Activated CD4-positive, alpha-beta T cell treated with anti-CD3 and anti-CD28 coated beads, Interleukin-2, amount 10 ng/mL, durations not matched to agents 7 days and 5 days (primary cell): ENCODE measurements around the gene NTN3. TPM values are rescaled to one million over a fixed set of nuclear protein-coding genes. Genes with fewer than 3 reads are reported as not detected.
"Not testable (repeated sequence)": the region's sequence is repeated elsewhere in the genome, so short reads cannot be mapped to it uniquely, and the experiment has no call there.

Experiments
- CTCF ChIA-PET: fragments of 350-600 bp; sonication (Branson Sonifier 250); formaldehyde crosslinking; loops from one replicate; lab custom pipeline; 2021; ENCODE audit warnings: antibody characterized with exemption; lab: Charles Lee
- POLR2A ChIA-PET: fragments of 350-600 bp; sonication (Branson Sonifier 250); formaldehyde crosslinking; loops from one replicate; lab custom pipeline; 2021; ENCODE audit warnings: antibody characterized with exemption; lab: Charles Lee
- DNase-seq: peaks from one replicate; pipeline ENCODE4 v3.0.0-alpha.2; 2020
- H3K27ac Mint-ChIP-seq: one replicate; pipeline ENCODE4 v1.8.0; 2021; ENCODE audit warnings: mild to moderate bottlenecking, moderate library complexity, mixed read lengths
- H3K27me3 Mint-ChIP-seq: one replicate; pipeline ENCODE4 v1.8.0; 2021; ENCODE audit warnings: mixed read lengths
- H3K36me3 Mint-ChIP-seq: one replicate; pipeline ENCODE4 v1.8.0; 2021; ENCODE audit warnings: low read depth, mixed read lengths
- H3K4me1 Mint-ChIP-seq: one replicate; pipeline ENCODE4 v1.8.0; 2021; ENCODE audit warnings: mixed read lengths
- H3K4me3 Mint-ChIP-seq: one replicate; pipeline ENCODE4 v1.8.0; 2021; ENCODE audit warnings: mild to moderate bottlenecking, moderate library complexity, mixed read lengths
- H3K9me3 Mint-ChIP-seq: one replicate; pipeline ENCODE4 v1.8.0; 2021; ENCODE audit warnings: mixed read lengths
- total RNA-seq, 2 experiments: library from RNA; stranded (reverse); gene quantifications; one replicate each; pipeline ENCODE4 v1.2.3, GENCODE V29; 2021

NTN3 gene
- total RNA-seq, 2 experiments from 2014 or later, result not detected

DNA sequence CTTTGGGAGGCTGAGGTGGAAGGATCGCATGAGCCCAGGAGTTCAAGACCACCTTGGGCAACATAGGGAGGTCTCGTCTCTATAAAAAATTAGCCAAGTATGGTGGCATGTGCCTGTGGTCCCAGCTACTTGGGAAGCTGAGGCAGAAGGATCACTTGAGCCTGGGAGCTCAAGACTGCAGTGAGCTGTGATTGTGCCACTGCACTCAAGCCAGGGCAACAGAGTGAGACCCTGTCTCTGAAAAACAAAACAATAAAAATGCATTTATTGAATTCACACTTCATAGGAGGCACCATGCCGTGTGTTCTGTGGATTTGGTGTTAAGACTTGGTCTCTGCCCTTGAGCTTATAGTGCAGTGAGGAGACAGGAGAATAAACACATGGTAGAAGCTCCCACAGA is 6.2 kb downstream of the NTN3 start:
- POLR2A ChIA-PET, result no interaction called here

DNA sequence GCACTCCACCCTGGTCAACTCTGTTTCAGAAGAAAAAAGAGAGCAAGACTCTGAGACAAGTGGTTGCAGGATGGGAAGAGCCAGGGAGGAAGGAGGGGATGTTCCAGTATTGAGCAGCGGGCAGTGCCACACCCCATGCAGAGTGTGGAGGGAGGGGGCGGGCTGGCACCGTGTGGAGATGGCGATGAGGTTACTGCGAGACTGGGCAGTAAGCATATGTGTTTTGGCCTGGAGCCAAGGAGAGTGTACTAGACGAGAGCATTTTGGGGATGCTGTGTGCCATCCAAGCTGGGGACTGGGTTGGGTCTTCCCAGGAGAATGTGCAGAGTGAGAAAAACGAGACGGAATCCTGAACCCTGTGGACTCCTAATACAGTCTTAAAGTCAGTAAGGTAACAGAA is 7.2 kb downstream of the NTN3 start:
- Mint-ChIP-seq H3K27me3 (peaks cover 7% of the 10 kb centered on the region), H3K36me3 (no peaks in the 10 kb centered on the region), H3K9me3 (no peaks in the 10 kb centered on the region), H3K27ac (no peak overlapping the region), H3K4me3 (no peak overlapping the region), H3K4me1 (peaks cover 9% of the 10 kb centered on the region)
- CTCF ChIA-PET, result interaction anchor here (1.0 to 2.0 kb wide), 5 partner anchors 8 to 23 kb away, joined by 3 to 6 read pairs (median 4); no protein-coding TSS in a partner anchor
- no peak for DNase-seq
- POLR2A ChIA-PET, result no interaction called here

More for the DNA sequence above, 6.2 kb downstream of the NTN3 start:
- Mint-ChIP-seq H3K4me3 (no peak overlapping the region), H3K36me3 (no peaks in the 10 kb centered on the region), H3K4me1 (peaks cover 9% of the 10 kb centered on the region), H3K9me3 (no peaks in the 10 kb centered on the region), H3K27ac (no peak overlapping the region), H3K27me3 (peaks cover 13% of the 10 kb centered on the region)
- CTCF ChIA-PET, result interaction anchor here (1.0 to 2.0 kb wide), 5 partner anchors 9 to 24 kb away, joined by 3 to 6 read pairs (median 4); no protein-coding TSS in a partner anchor
- no peak for DNase-seq

DNA sequence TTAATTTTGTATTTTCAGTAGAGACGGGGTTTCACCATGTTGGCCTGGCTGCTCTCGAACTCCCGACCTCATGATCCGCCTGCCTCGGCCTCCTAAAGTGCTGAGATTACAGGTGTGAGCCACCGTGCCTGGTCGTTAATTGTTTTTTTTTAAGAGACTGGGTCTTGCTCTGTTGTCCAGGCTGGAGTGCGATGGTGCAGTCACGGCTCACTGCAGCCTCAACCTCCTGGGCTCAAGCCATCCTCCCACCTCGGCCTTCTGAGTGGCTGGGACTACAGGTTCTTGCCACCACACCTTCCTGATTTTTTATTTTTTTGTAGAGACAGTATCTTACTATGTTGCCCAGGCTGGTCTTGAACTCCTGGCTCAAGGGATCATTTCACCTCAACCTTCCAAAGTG is 8.9 kb downstream of the NTN3 start:
- POLR2A ChIA-PET, H3K27ac Mint-ChIP-seq, DNase-seq, H3K36me3 Mint-ChIP-seq, H3K4me3 Mint-ChIP-seq, H3K4me1 Mint-ChIP-seq, CTCF ChIA-PET, H3K27me3 Mint-ChIP-seq, H3K9me3 Mint-ChIP-seq: not testable (repeated sequence)

DNA sequence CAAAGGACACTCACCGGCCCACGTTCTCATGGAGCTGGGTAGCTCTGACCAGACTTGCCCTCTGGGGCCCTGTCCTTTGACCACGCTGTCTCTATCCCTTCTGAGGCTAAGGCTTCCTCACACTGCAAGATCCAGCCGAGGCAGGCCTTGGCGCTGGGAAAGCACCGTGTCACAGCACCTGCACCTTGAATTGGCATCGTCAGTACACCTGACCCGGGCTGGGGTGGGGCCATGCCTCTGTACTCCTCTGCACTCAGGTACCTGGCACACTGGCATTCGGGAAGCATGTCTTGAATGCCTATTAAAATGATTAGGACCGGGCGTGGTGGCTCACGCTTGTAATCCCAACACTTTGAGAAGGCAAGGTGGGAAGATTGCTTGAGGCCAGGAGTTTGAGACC is 9.9 kb downstream of the NTN3 start:
- Mint-ChIP-seq H3K27me3 (peaks cover 5% of the 10 kb centered on the region), H3K36me3 (no peaks in the 10 kb centered on the region), H3K4me1 (peaks cover 7% of the 10 kb centered on the region), H3K4me3 (no peak overlapping the region), H3K27ac (no peak overlapping the region), H3K9me3 (no peaks in the 10 kb centered on the region)
- CTCF ChIA-PET, result no interaction called here
- no peak for DNase-seq
- POLR2A ChIA-PET, result no interaction called here

DNA sequence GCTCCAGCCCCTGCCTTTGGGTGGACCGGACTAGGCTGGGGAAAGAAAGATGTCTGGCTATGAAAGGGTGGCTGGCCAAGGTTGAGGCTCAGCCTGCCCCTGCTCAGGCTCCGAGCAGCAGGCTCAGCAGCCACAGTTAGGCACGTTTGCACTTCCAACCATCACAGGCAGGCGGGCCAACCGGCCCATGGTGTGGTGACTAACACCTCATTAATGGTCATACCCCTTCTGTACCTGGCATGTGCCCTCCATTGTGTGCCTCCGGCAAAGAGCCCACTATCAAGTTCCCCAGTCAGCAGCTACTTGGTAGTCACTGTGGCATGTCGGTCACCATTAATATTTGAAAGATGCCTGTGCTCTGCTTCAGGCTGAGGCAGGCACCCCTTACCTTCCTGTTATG is 10.6 kb downstream of the NTN3 start:
- Mint-ChIP-seq H3K27me3 (peaks cover 3% of the 10 kb centered on the region), H3K4me1 (peaks cover 2% of the 10 kb centered on the region), H3K4me3 (no peak overlapping the region), H3K27ac (no peak overlapping the region), H3K36me3 (no peaks in the 10 kb centered on the region), H3K9me3 (no peaks in the 10 kb centered on the region)
- ChIA-PET POLR2A (no interaction called here), CTCF (interaction anchor here (0.5 to 1.1 kb wide), 2 partner anchors 88 to 287 kb away, joined by 3 to 4 read pairs; no protein-coding TSS in a partner anchor)
- DNase-seq, result no peak

DNA sequence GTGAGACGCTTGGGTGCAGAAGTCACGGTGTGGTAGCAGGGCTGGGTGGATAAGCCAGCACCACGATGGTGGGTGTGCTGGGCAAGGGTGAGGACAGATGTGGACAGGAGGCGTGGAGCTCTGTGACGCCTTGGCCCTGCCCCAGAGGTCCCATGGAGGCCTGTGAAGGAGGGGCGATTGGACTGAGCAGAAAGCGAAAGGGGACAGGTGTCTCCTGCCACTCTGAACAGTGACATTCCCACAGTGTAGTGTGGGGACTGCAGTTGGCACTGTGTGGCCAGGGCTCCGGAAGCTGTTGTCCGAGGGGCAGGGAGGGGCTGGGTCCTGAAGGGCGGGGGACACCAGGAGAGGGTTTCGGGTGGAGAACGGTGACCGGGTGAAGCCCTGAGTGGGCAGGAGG is 11.2 kb downstream of the NTN3 start:
- Mint-ChIP-seq H3K36me3 (no peaks in the 10 kb centered on the region), H3K4me3 (no peak overlapping the region), H3K4me1 (peaks cover 8% of the 10 kb centered on the region), H3K27me3 (no peaks in the 10 kb centered on the region), H3K27ac (no peak overlapping the region), H3K9me3 (no peaks in the 10 kb centered on the region)
- DNase-seq, result no peak
- POLR2A ChIA-PET, result no interaction called here
- CTCF ChIA-PET, result interaction anchor here (0.5 to 1.1 kb wide), 2 partner anchors 89 to 287 kb away, joined by 3 to 4 read pairs; no protein-coding TSS in a partner anchor

DNA sequence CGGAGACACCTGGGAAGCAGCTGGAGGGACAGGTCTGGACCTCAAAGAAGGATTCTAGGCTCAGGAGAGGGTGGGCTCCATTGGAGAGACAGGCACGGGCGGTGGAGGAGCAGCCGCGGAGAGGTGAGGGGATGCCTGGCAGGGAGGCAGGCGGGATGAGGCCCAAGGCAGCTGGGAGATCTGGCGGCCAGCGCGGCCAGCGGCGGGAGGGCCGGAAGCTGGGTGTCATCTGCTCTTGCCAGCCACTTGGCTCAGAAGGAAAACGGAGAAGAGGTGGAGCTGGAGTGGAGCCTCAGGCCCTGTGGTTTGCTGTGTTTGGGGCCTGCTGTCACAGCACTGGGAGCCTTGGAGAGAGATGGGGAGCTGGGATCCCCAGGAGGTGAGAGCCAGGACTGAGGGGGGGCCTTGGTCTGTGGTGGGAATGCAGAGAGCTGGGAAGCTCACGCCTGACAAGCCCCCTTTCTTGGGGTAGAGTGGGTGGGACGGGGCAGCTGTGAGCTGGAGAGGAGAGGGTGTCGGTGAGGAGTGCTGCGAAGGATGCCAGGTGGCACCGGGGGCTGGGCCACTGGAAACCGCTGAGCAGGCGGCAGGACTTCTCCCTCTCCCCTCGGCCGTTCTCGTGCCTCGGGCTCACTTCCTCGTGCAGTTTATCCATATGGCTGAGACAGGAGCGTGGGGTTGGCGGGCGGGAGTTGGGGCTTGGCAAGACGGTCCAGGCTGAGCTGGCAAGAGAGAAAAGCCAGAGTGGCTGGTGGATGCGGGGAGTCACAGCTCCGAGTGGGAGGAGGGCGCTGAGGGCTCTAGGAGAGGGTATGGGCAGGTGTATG is 11.8 kb downstream of the NTN3 start:
- Mint-ChIP-seq H3K27ac (no peak overlapping the region), H3K9me3 (no peaks in the 10 kb centered on the region), H3K4me1 (peaks cover 13% of the 10 kb centered on the region), H3K4me3 (no peak overlapping the region), H3K27me3 (no peaks in the 10 kb centered on the region), H3K36me3 (no peaks in the 10 kb centered on the region)
- ChIA-PET CTCF (interaction anchor here (0.8 to 1.3 kb wide), 3 partner anchors 9 to 209 kb away, joined by 3 read pairs; partner anchors contain the start of gene TEDC2), POLR2A (no interaction called here)
- no peak for DNase-seq

DNA sequence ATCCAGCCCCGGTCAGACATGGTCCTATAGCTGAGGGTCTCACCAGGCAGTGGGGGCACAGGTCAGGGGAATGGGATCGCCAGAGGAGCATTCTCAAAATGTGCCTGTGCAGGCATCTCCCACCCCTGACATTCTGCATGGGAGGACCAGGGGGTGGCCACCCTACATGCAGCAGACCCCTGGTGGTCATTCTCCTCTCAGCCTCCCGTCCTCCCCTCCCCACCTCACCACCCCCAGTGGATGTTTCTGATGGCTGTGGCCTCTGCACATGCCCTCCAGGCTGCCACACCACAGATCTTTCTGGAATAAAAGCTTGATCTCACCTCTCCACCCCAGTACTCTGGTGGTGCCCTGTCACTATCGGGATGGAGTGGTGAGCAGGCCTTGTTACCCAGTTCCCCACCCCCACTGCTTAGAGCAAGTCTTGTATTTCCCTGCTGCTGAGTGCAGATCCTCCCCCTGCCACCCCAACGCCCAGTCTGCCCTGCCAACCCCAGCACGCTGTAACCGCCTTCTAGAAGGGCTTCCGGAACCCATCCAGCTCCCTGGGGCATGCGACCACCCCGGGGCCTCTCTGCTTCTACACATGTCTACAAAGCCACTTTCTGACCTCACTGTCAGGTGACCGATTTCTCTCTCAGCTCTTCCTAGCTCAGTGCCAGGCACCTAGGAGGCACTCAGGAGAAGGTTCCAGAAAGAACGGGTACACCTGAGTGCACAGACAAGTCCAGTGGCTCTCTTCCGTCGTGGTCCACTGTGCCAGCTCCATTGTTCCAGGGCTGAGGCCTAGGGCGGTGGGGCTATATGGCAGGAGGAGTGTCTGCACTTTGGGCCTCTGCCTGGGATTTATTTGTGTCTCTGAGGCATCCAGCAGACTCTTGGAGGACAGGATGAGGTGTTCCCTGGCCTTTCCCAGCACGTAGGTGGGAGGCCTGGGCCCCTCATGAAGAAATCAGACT is 13.1 kb downstream of the NTN3 start:
- no peaks in the 10 kb centered on the region for H3K27me3 Mint-ChIP-seq
- POLR2A ChIA-PET, result no interaction called here
- H3K4me3 Mint-ChIP-seq, result no peak overlapping the region
- peaks cover 15% of the 10 kb centered on the region for H3K4me1 Mint-ChIP-seq
- no peak for DNase-seq
- no peaks in the 10 kb centered on the region for H3K36me3 Mint-ChIP-seq
- H3K27ac Mint-ChIP-seq, result no peak overlapping the region
- CTCF ChIA-PET, result interaction anchor here (1.1 to 1.3 kb wide), 2 partner anchors 24 to 210 kb away, joined by 3 read pairs; partner anchors contain the start of gene TEDC2
- H3K9me3 Mint-ChIP-seq, result no peaks in the 10 kb centered on the region

DNA sequence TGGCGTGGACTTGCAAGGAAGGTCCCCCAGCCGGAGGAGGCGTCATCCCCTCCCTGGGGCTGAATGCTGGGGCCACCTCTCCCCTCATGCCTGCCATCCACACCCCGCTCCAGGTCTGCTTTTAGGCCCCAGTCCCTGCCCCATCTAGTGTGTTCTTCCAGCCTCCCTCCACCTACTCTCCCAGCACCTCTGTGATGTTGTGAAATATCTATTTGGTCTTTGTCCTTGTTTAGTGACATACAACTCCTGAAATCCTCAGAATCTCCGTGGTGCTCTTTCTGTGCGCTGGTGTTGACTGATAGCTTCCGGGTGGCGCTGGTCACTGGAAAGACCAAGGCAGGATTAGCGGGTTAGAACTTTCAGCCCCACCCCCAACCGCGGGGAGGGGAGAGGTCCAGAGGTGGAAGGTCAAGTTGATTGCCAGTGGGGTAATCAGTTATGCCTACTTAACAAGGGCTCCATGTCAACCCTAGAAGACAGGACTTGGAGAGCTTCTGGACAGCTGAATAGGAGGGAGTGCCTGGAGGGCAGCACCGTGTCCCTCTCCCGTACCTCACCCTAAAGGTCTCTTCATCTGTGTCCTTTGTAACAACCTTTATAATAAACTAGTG is 13.9 kb downstream of the NTN3 start:
- no peaks in the 10 kb centered on the region for H3K27me3 Mint-ChIP-seq
- H3K4me1 Mint-ChIP-seq, result peaks cover 15% of the 10 kb centered on the region
- ChIA-PET CTCF (interaction anchor here (0.9 to 1.5 kb wide), 2 partner anchors 13 to 128 kb away, joined by 3 read pairs; no protein-coding TSS in a partner anchor), POLR2A (interaction anchor here (0.6 to 0.9 kb wide), 2 partner anchors 360 to 520 kb away, joined by 3 read pairs; partner anchors contain the start of gene RPS2)
- no peak for DNase-seq
- no peak overlapping the region for H3K27ac Mint-ChIP-seq
- no peaks in the 10 kb centered on the region for H3K9me3 Mint-ChIP-seq
- H3K36me3 Mint-ChIP-seq, result no peaks in the 10 kb centered on the region
- H3K4me3 Mint-ChIP-seq, result no peak overlapping the region

DNA sequence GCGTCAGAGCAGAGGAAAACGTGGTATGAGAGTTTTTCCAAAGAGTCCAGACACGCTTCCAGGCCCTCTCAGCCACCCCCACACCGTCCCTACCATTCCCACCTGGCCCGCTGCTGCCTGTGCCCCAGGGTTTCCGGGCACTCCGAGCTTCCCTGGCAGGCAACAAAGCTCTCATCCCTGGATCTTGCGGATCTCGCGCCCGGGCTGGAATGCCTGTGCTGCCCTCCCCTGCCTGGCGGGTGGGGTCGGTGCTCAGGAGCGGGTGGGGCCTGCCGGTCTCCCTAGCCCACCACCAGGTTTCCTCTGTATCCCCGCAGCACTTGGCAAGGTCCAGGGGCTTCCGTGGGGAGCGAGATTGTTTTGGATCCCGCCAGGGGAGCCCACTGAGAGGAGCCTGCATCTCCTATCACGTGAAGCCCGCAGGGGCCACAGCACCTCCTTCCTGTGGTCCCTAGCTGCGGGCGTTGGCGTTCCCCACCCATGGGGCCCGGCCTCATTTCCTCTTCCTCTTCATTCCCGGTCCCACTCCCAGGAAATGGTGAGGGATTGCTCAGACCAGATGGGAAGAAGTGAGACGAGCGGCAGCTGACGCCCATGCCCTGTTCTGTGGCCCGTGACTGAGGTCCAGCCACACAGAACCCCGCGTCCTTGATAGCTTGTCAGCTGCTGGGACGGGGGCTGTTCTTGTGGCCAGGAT is 14.9 kb downstream of the NTN3 start:
- no peak overlapping the region for H3K27ac Mint-ChIP-seq
- H3K9me3 Mint-ChIP-seq, result no peaks in the 10 kb centered on the region
- no peaks in the 10 kb centered on the region for H3K36me3 Mint-ChIP-seq
- POLR2A ChIA-PET, result interaction anchor here (0.5 to 0.9 kb wide), 3 partner anchors 194 to 521 kb away, joined by 3 read pairs; partner anchors contain the start of gene RPS2
- CTCF ChIA-PET, result interaction anchor here (0.9 to 1.5 kb wide), 6 partner anchors 8 to 217 kb away, joined by 3 to 4 read pairs (median 3); partner anchors contain the start of gene AMDHD2
- peaks cover 15% of the 10 kb centered on the region for H3K4me1 Mint-ChIP-seq
- H3K27me3 Mint-ChIP-seq, result no peaks in the 10 kb centered on the region
- DNase-seq, result no peak
- H3K4me3 Mint-ChIP-seq, result no peak overlapping the region

DNA sequence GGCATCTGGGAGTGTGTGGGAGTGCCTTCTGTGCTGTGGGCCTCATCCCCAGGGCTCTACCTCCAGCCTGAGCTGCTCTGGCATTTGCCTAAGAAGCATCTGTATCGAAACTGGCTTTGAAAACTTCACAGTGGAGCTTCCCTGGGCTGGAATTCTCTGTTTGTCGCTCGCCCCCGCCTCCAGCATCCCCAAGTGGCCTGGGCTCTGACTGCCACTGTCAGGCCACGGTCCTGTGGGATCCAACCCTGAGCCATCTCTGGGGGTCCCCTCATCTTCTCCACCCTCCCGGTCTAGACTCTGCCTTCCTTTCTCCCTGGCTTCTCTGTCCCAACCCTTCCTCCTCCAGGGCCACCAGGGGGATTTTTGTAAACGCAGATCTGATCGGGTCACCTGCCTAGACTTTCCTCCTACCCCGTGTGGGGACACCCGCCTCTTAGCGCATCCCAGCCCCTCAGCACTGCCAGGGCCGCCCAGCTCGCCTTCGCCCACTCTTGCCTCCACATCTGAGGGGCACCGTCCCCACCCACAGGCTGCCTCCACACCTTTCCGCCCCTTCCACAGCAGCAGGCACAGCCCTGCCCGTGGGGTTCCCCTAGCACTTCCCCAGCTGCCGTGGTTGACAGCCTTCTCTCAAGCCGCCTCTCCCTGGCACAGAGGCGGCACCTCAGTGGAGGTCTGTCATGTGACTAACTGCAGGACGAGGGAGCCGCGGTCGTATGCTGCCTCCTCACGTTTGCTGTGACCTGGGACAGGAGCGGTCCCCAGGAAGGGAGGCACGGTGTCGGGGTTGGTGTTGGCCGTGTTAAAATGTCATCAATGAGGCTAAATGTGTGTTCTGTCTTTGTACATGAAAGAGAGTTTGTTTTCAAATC is 15.8 kb downstream of the NTN3 start:
- no peaks in the 10 kb centered on the region for H3K27me3 Mint-ChIP-seq
- H3K4me3 Mint-ChIP-seq, result no peak overlapping the region
- peaks cover 15% of the 10 kb centered on the region for H3K4me1 Mint-ChIP-seq
- peak overlapping the region; percentile 47 for H3K27ac Mint-ChIP-seq
- DNase-seq, result peak; percentile 81
- H3K9me3 Mint-ChIP-seq, result no peaks in the 10 kb centered on the region
- CTCF ChIA-PET, result interaction anchor here (0.6 to 1.5 kb wide), 7 partner anchors 9 to 224 kb away, joined by 3 to 4 read pairs (median 3); partner anchors contain the start of gene AMDHD2
- POLR2A ChIA-PET, result no interaction called here
- H3K36me3 Mint-ChIP-seq, result no peaks in the 10 kb centered on the region
